ENCODE results near the gene HCN1.
A peak's percentile ranks its signal among the peaks of the same experiment; 100 is the strongest.

HCN1 gene

DNA sequence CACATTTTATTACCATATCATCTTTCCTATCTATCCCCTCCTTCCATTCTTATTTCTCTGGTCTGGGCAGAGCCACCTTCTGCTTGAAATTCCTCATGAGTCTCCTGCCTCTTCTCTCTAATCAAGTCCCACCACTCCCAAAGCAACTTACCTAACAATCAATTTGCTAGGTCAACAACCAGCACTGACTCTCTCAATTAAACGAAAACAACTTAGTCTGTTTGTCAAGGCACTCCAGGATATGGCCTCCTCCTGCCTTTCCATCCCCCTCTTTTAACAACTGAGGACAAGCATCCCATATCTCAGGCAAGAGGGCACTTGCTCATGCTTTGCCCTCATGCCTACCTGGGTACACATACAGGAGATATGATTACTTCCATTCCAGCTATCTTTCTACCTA lies 47.4 kb downstream of the HCN1 start:
- Histone ChIP-seq H3K4me3 (ENCODE audit: low read length) (no peak overlapping the region), H4K20me1 (ENCODE audit: control insufficient read depth, insufficient read depth, low read depth, low read length) (no peaks in the 10 kb centered on the region), H3K9me3 (ENCODE audit: control insufficient read depth, insufficient read depth, low read length) (no peaks in the 10 kb centered on the region), H3K27me3 (ENCODE audit: control insufficient read depth, low read length) (no peaks in the 10 kb centered on the region), H3K79me2 (ENCODE audit: control insufficient read depth, low read length) (no peaks in the 10 kb centered on the region), H3K9me2 (replicated peaks; ENCODE audit: control insufficient read depth, low read length) (no peaks in the 10 kb centered on the region), H3K4me1 (ENCODE audit: control insufficient read depth, low read length) (no peaks in the 10 kb centered on the region), H3F3A (ENCODE audit: control insufficient read depth, insufficient read depth) (no peaks in the 10 kb centered on the region), H3K4me2 (ENCODE audit: low read length) (no peak overlapping the region), H3K27ac (ENCODE audit: low read depth, low read length) (no peak overlapping the region), H3K36me3 (ENCODE audit: control insufficient read depth, low read length) (no peaks in the 10 kb centered on the region)
- no peak for TF ChIP-seq EZH2phosphoT487 (IDR thresholded peaks at IDR 0.05; ENCODE audit: borderline replicate concordance, low read length)
- TF ChIP-seq, protein P1, sequence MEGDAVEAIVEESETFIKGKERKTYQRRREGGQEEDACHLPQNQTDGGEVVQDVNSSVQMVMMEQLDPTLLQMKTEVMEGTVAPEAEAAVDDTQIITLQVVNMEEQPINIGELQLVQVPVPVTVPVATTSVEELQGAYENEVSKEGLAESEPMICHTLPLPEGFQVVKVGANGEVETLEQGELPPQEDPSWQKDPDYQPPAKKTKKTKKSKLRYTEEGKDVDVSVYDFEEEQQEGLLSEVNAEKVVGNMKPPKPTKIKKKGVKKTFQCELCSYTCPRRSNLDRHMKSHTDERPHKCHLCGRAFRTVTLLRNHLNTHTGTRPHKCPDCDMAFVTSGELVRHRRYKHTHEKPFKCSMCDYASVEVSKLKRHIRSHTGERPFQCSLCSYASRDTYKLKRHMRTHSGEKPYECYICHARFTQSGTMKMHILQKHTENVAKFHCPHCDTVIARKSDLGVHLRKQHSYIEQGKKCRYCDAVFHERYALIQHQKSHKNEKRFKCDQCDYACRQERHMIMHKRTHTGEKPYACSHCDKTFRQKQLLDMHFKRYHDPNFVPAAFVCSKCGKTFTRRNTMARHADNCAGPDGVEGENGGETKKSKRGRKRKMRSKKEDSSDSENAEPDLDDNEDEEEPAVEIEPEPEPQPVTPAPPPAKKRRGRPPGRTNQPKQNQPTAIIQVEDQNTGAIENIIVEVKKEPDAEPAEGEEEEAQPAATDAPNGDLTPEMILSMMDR (IDR thresholded peaks at IDR 0.05; ENCODE audit: low read depth, low read length, poor library complexity, severe bottlenecking): no peak

DNA sequence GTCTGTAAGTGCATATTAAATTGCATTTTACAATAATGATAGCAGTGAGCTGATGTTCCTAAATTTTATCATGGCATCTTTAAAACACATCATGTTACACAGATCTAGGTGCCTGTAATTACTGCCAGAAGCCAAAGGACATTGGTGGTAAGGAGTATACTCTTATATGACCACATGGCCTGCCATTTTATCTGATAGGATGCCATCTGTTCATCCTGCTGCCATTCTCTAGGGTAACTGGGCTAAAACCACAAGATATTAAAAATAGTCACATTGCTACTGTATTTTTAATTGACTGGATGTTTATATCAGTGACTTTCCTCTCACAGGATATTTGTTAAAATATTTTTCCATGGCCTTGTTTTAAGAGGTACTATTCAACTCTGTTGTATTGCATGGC lies 53.1 kb downstream of the HCN1 start:
- H3K27me3 ChIP-seq (ENCODE audit: control insufficient read depth, low read length): no peaks in the 10 kb centered on the region
- H3K4me1 ChIP-seq (ENCODE audit: control insufficient read depth, low read length): no peaks in the 10 kb centered on the region
- no peaks in the 10 kb centered on the region for H3F3A ChIP-seq (ENCODE audit: control insufficient read depth, insufficient read depth)
- H3K9me2 ChIP-seq (replicated peaks; ENCODE audit: control insufficient read depth, low read length): no peaks in the 10 kb centered on the region
- H3K27ac ChIP-seq (ENCODE audit: low read depth, low read length): no peak overlapping the region
- no peak for TF ChIP-seq EZH2phosphoT487 (IDR thresholded peaks at IDR 0.05; ENCODE audit: borderline replicate concordance, low read length)
- TF ChIP-seq, protein P1 (IDR thresholded peaks at IDR 0.05; ENCODE audit: low read depth, low read length, poor library complexity, severe bottlenecking): no peak
- H3K36me3 ChIP-seq (ENCODE audit: control insufficient read depth, low read length): no peaks in the 10 kb centered on the region
- H3K4me2 ChIP-seq (ENCODE audit: low read length): no peak overlapping the region
- H3K79me2 ChIP-seq (ENCODE audit: control insufficient read depth, low read length): no peaks in the 10 kb centered on the region
- H3K4me3 ChIP-seq (ENCODE audit: low read length): no peak overlapping the region
- no peaks in the 10 kb centered on the region for H4K20me1 ChIP-seq (ENCODE audit: control insufficient read depth, insufficient read depth, low read depth, low read length)
- no peaks in the 10 kb centered on the region for H3K9me3 ChIP-seq (ENCODE audit: control insufficient read depth, insufficient read depth, low read length)

DNA sequence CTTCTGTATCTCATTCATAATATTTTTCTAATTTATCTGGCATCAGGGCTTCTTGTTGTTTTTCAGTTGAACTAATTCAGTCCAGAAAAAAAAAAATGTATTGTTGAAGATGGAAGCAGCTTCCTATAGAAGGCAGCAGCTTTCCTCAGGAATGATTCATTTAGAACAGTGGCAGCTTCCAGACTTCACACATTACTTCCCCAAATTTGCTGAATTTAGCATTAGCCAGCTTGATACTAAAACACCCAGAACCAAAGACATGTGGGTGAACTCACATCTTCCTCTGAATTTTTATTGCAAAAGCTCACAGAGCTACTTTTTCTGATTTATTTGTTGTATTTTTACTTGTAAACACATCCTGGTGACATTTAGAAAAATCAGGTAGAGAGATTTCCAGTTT lies 53.8 kb downstream of the HCN1 start:
- Histone ChIP-seq H3K27ac (ENCODE audit: low read depth, low read length) (no peak overlapping the region), H3K27me3 (ENCODE audit: control insufficient read depth, low read length) (no peaks in the 10 kb centered on the region), H3K9me3 (ENCODE audit: control insufficient read depth, insufficient read depth, low read length) (no peaks in the 10 kb centered on the region), H3K4me2 (ENCODE audit: low read length) (no peak overlapping the region), H3K36me3 (ENCODE audit: control insufficient read depth, low read length) (no peaks in the 10 kb centered on the region), H3K4me3 (ENCODE audit: low read length) (no peak overlapping the region), H4K20me1 (ENCODE audit: control insufficient read depth, insufficient read depth, low read depth, low read length) (no peaks in the 10 kb centered on the region), H3F3A (ENCODE audit: control insufficient read depth, insufficient read depth) (no peaks in the 10 kb centered on the region), H3K4me1 (ENCODE audit: control insufficient read depth, low read length) (no peaks in the 10 kb centered on the region), H3K9me2 (replicated peaks; ENCODE audit: control insufficient read depth, low read length) (no peaks in the 10 kb centered on the region), H3K79me2 (ENCODE audit: control insufficient read depth, low read length) (no peaks in the 10 kb centered on the region)
- TF ChIP-seq, protein P1 (IDR thresholded peaks at IDR 0.05; ENCODE audit: low read depth, low read length, poor library complexity, severe bottlenecking): no peak
- no peak for TF ChIP-seq EZH2phosphoT487 (IDR thresholded peaks at IDR 0.05; ENCODE audit: borderline replicate concordance, low read length)

DNA sequence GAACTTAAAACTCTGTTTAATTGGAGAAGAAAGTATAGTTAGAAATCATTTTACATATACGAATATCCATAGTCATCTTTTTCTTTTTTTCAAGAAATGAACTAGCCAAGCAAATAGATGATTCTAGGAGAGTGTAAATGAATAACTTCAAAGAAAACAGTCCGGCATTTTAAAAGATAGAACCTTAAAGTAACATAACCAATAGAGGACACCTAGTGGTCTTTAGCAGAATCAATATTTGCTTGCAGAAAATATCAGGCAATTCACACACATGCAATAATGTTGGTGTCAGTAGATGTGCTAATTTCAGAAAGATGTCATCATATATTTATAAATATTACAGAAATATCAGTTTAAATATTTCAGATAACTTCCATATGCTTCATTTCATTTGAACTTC lies 57.1 kb downstream of the HCN1 start:
- H3K4me2 ChIP-seq (ENCODE audit: low read length): no peak overlapping the region
- no peaks in the 10 kb centered on the region for H3F3A ChIP-seq (ENCODE audit: control insufficient read depth, insufficient read depth)
- H3K9me3 ChIP-seq (ENCODE audit: control insufficient read depth, insufficient read depth, low read length): no peaks in the 10 kb centered on the region
- no peak overlapping the region for H3K4me3 ChIP-seq (ENCODE audit: low read length)
- H3K27ac ChIP-seq (ENCODE audit: low read depth, low read length): no peak overlapping the region
- no peaks in the 10 kb centered on the region for H4K20me1 ChIP-seq (ENCODE audit: control insufficient read depth, insufficient read depth, low read depth, low read length)
- no peaks in the 10 kb centered on the region for H3K27me3 ChIP-seq (ENCODE audit: control insufficient read depth, low read length)
- H3K79me2 ChIP-seq (ENCODE audit: control insufficient read depth, low read length): no peaks in the 10 kb centered on the region
- TF ChIP-seq EZH2phosphoT487 (IDR thresholded peaks at IDR 0.05; ENCODE audit: borderline replicate concordance, low read length): no peak
- TF ChIP-seq, protein P1 (IDR thresholded peaks at IDR 0.05; ENCODE audit: low read depth, low read length, poor library complexity, severe bottlenecking): peak; percentile 27
- no peaks in the 10 kb centered on the region for H3K36me3 ChIP-seq (ENCODE audit: control insufficient read depth, low read length)
- no peaks in the 10 kb centered on the region for H3K4me1 ChIP-seq (ENCODE audit: control insufficient read depth, low read length)
- H3K9me2 ChIP-seq (replicated peaks; ENCODE audit: control insufficient read depth, low read length): no peaks in the 10 kb centered on the region
